DMS153 (cell line): ENCODE results near the gene TMEM185A.
"Not testable (repeated sequence)": the region's sequence is repeated elsewhere in the genome, so short reads cannot be mapped to it uniquely, and the experiment has no call there.

Experiments used
- DNase-seq: peaks from one replicate; lab custom pipeline; 2025; lab: John Stamatoyannopoulos, UW

TMEM185A gene

GRCh38 chrX:149631234-149632165, at the start of gene TMEM185A:
Gene TMEM185A (minus strand): TSS chrX:149631792. CDS start chrX:149631580, 212 bp downstream.
- peak; percentile 40 for DNase-seq

GRCh38 chrX:149681182-149681581, 49.6 kb upstream of the TMEM185A start:
- no peak for DNase-seq

GRCh38 chrX:149679164-149679678, 47.6 kb upstream of the TMEM185A start:
- not testable (repeated sequence) for DNase-seq

- DNase-seq, result not testable (repeated sequence)
Measured at GRCh38 chrX:149675554-149675953, 44.0 kb upstream of the TMEM185A start.

- not testable (repeated sequence) for DNase-seq
Measured at GRCh38 chrX:149675088-149675487, 43.5 kb upstream of the TMEM185A start.

- DNase-seq, result not testable (repeated sequence)
Measured at GRCh38 chrX:149660613-149661012, 29.0 kb upstream of the TMEM185A start.

GRCh38 chrX:149656260-149656884, 24.8 kb upstream of the TMEM185A start:
- DNase-seq, result not testable (repeated sequence)

GRCh38 chrX:149652232-149652981, 20.8 kb upstream of the TMEM185A start:
- DNase-seq, result no peak

GRCh38 chrX:149650162-149650561, 18.6 kb upstream of the TMEM185A start:
- no peak for DNase-seq

- DNase-seq, result no peak
Measured at GRCh38 chrX:149648932-149649331, 17.3 kb upstream of the TMEM185A start.

GRCh38 chrX:149647505-149647904, 15.9 kb upstream of the TMEM185A start:
- no peak for DNase-seq

GRCh38 chrX:149643496-149643895, 11.9 kb upstream of the TMEM185A start:
- DNase-seq, result no peak

- no peak for DNase-seq
Measured at GRCh38 chrX:149641835-149642234, 10.2 kb upstream of the TMEM185A start.

GRCh38 chrX:149641432-149641831, 9.8 kb upstream of the TMEM185A start:
- DNase-seq, result no peak

GRCh38 chrX:149639568-149639967, 8.0 kb upstream of the TMEM185A start:
- DNase-seq, result no peak

GRCh38 chrX:149638860-149639259, 7.3 kb upstream of the TMEM185A start:
- DNase-seq, result no peak

GRCh38 chrX:149633511-149633910, 1.9 kb upstream of the TMEM185A start:
- DNase-seq, result no peak

GRCh38 chrX:149630681-149631233, 835 bp downstream of the TMEM185A start:
- DNase-seq, result no peak

- no peak for DNase-seq
Measured at GRCh38 chrX:149629730-149630387, 1.7 kb downstream of the TMEM185A start.

- DNase-seq, result no peak
Measured at GRCh38 chrX:149628768-149629167, 2.8 kb downstream of the TMEM185A start.

GRCh38 chrX:149628280-149628679, 3.3 kb downstream of the TMEM185A start:
- no peak for DNase-seq
